SK-N-SH (cell line): ENCODE data around the gene CAMSAP1.

Experiments
- EP300 ChIP-seq, 2 experiments: IDR thresholded peaks; 2 replicates each; pipeline versions ENCODE4 v1.4.0 to v1.6.1; 2012; ENCODE audit warnings: borderline replicate concordance in 1 of 2, low read depth in 1 of 2, low read length in 1 of 2
- NRF1 ChIP-seq: IDR thresholded peaks from 2 replicates; pipeline ENCODE4 v1.6.1; 2012; ENCODE audit warnings: low read depth, mild to moderate bottlenecking, low read length
- RAD21 ChIP-seq: IDR thresholded peaks from 2 replicates; pipeline ENCODE4 v1.6.1; 2012; ENCODE audit warnings: mild to moderate bottlenecking, low read length
- REST ChIP-seq: IDR thresholded peaks from 2 replicates; pipeline ENCODE4 v1.6.1; 2012; ENCODE audit warnings: mild to moderate bottlenecking, low read depth, low read length, moderate library complexity
- TF ChIP-seq, protein P1 (sequence below): fragments of 200-600 bp; sonication (generic); IDR thresholded peaks from 2 replicates; pipeline ENCODE4 v1.6.1; 2017; ENCODE audit warnings: antibody characterized with exemption, mild to moderate bottlenecking, moderate library complexity

- TF ChIP-seq, protein P1, sequence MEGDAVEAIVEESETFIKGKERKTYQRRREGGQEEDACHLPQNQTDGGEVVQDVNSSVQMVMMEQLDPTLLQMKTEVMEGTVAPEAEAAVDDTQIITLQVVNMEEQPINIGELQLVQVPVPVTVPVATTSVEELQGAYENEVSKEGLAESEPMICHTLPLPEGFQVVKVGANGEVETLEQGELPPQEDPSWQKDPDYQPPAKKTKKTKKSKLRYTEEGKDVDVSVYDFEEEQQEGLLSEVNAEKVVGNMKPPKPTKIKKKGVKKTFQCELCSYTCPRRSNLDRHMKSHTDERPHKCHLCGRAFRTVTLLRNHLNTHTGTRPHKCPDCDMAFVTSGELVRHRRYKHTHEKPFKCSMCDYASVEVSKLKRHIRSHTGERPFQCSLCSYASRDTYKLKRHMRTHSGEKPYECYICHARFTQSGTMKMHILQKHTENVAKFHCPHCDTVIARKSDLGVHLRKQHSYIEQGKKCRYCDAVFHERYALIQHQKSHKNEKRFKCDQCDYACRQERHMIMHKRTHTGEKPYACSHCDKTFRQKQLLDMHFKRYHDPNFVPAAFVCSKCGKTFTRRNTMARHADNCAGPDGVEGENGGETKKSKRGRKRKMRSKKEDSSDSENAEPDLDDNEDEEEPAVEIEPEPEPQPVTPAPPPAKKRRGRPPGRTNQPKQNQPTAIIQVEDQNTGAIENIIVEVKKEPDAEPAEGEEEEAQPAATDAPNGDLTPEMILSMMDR: no peak
- no peak for TF ChIP-seq NRF1
- no peak for TF ChIP-seq REST
- TF ChIP-seq RAD21: no peak
- TF ChIP-seq EP300 (IDR thresholded peaks at IDR 0.05; ENCODE audit: borderline replicate concordance in 1 of 2, low read depth in 1 of 2, low read length in 1 of 2): no peak
These were observed 78.7 kb downstream of the CAMSAP1 start for GRCh38 chr9:135828656-135829055.
